Measurements from ENCODE around the gene PDE8B.
"Not testable (repeated sequence)": the region's sequence is repeated elsewhere in the genome, so short reads cannot be mapped to it uniquely, and the experiment has no call there.

Gene PDE8B

GRCh38 chr5:77461287-77461686, 250.8 kb downstream of the PDE8B start:
- no peak for DNase-seq

GRCh38 chr5:77463905-77464304, 253.4 kb downstream of the PDE8B start:
- DNase-seq: no peak

GRCh38 chr5:77468875-77469274, 258.4 kb downstream of the PDE8B start:
- DNase-seq: not testable (repeated sequence)

- not testable (repeated sequence) for DNase-seq
These were observed 264.6 kb downstream of the PDE8B start for GRCh38 chr5:77475041-77475440.
